Forelimb muscle (tissue), 1 donor: Measurements from ENCODE around the gene FAH. TPM values are rescaled to one million over a fixed set of nuclear protein-coding genes. Genes with fewer than 3 reads are reported as not detected.

ENCODE experiments used
- DNase-seq: peaks from one replicate; pipeline ENCODE4 v3.0.0-alpha.2; 2013; ENCODE audit warnings: low read depth
- polyA plus RNA-seq: library from polyadenylated mRNA; unstranded; fragments of 120-200 nt; gene quantifications from one replicate; pipeline ENCODE4 v1.2.1, GENCODE V29; 2013; ENCODE audit not compliant: insufficient read length

The FAH gene
- polyA plus RNA-seq, 1 donor, result 13.4 TPM

DNA sequence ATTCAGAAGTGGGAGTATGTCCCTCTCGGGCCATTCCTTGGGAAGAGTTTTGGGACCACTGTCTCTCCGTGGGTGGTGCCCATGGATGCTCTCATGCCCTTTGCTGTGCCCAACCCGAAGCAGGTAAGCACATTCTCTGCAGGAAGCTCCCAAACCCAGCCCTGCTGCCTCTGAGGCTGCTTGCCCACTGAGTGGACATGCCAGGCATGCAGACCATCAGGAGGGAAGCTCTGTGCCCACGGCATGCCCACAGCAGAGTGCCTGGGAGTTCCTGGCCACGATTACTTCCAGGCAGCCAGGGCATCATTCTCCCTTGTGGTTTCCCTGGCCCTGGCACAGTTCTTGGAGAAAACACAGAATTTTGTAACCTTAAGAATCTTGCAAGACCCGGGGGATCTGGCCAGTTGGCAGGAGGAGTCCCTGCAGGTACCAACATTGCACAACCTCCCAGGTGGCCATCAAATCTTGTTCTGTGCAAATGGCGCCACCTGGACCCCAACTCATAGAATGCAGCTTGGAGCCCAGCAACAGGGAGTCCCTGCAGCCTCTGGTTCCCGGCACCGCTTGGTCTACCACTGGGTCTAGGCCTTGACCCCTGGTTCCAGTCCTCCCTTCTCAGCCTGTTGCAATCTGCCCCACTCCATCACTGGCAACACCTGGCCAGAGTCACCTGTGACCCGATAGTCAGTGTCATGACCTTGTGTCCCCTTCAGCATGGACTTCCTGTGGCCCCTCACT is 20.4 kb downstream of the FAH start:
- no peak for DNase-seq

DNA sequence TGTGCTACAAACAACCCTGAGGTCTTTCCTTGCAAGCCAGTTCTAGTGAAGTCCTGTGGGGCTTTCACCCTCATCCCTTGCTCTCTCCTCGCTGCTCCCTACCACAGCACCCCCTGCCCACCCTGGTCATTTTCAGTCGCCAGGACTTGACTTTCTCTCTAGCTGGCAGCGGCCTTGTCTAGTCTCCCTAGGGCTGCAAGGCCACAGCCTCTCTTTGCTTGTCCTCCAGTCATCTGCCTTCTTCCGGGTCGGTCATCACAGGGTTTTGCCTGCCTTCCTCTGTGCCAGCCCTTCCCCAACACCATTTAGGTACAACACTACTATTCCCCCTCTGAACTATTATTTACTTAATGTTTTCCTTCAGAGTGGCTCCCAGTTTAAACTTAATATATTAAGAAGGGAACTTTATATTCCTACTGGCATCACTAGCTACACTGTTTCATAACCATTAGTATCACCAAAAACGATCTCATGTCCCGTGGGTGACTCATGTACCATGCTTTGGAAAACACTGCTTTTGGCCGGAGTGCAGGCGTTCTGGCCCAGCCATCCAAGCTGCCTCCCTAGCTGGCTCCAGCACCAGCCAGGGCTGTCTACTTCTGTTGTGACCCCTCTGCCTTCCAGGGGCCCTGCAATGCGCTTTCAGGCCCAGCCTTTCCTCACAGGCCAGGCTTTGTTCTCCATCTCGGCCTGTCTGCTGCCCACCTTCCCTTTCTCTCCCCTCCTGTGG is 21.4 kb downstream of the FAH start:
- DNase-seq, result no peak

DNA sequence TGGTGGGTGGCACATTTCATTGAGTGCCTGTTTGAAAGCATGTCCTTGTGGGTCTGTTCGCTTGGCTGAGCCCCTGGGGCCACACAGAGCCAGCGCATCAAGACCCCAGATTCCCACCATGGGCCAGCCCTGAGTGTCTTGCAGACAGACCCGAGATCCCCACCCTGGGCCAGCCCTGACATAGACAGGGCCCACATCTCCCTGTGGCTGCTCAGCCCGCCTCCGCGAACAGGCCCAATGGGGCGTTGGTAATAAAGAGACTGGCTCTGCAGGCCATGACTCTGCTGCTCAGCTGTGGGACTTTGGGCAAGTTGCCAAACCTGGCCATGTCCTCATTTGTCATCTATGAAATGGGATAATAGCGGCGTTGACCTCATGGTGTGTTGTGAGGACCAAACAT is 22.6 kb downstream of the FAH start:
- no peak for DNase-seq

DNA sequence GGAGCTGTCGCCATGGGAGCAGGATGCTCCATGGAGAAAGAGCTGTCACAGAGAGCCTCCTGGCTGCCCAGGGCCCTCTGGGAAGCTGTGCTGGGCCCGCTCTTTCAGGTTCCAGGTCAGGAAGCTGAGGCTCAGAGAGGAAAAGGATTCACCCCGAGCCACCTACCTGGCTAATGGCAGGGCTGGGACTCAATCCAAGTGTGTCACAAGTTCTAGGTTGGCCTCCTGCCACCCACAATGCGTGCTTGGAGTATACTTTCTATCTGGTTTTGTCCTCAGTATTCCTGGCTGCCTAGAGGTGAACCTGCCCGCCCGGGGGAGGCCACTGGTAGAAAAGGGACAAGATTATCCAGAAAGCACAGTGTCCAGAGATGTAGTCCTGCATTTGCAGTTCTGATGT is 23.6 kb downstream of the FAH start:
- DNase-seq, result no peak

DNA sequence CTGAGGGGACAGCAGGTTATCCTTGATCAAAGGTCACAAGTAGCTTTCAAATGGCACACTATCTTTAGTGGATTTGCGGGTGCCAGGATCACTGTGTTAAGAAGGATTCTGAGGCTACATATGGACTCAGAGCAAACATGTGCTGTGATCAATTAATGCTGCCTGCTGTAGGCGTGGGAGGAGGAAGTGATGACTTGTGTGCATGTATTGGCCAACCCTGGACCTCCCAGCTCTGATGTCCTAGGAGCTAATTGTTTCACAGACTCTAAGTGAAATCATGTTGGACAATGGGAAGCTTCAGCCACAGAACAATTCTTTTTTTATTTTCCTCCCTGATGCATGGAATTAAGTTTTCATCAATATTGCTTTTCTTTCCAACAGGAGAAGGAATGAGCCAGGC is 24.4 kb downstream of the FAH start:
- no peak for DNase-seq

DNA sequence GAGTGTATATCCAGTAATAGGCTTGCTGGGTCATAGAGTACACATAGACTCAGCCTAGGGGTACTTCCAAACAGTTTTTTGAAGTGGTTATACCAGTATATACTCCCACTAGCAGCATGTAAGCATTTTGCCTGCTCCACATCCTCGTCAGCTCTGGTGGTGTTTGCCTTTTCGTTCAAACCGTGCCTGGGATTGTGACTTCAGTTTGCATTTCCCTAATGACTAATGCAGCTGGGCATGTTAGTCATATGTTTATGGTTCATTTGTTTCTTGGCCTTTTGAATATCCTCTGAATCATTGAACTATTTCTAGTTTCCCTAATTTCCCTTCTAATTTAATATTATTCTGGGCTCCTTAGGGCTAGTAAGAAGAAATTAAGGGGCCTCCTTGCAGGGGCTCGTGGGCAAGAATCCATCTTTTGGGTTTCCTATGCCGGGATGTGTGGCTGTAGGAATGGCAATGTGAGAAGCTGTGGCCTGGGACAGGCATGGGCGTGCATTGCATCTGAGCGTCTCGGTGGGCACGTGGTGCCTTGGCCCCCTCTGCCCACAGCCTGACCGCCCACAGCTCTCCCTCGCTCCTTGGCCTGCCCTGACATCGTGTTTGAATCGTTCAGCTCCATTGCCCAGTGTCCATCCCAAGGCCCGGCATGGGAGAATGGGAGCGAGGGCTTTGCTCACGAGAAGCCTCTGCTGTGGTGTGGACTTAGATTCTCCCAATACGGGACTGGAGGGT is 26.4 kb downstream of the FAH start:
- DNase-seq, result no peak

DNA sequence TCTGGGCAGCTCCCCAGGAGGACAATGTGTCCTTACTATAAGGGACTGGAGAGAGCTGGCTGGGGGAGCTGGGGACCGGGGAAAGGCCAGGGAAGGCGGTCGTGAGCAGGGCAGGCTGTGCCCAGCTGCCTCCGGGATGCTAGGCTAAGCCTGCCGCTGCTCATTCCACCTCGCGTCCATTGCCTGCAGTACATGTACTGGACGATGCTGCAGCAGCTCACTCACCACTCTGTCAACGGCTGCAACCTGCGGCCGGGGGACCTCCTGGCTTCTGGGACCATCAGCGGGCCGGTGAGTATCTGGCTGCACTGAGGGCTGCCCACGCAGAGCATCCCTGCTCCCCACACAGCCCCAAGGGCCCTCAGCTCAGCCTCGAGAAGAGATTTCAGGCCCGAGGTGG is 27.1 kb downstream of the FAH start:
- no peak for DNase-seq

DNA sequence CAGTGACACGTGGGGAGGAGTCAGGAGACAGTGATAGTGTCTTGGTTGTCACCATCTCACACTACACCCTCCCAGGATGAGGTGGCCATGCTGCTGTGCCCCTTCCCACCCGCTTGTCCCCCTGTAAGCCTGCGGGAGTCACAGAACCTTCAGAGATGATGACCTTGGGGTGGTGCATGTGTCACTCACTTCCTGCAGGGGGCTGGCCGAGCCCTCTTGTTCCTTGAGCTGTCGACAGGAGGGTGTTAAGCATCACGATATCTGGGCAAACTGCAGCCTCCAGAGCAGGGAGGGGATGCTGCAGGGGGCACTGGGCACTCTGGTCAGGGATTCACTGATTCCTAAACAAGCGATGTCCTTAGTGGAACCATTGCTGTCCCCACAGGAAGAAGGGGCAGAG is 27.7 kb downstream of the FAH start:
- DNase-seq, result no peak

DNA sequence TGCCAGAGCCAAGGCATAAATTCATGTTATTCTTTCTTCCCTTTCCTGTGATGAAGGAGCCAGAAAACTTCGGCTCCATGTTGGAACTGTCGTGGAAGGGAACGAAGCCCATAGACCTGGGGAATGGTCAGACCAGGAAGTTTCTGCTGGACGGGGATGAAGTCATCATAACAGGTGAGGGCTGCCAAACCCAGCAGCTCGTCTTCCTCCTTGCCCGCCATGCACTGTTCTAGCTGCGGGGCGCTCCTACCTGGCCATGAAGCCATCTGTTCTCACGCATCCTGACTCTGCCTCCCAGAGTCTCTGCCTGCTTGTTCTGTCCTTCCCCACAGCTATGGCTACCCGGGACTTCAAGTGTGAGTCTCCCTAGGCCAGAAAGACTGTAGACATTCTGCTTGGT is 28.2 kb downstream of the FAH start:
- no peak for DNase-seq

DNA sequence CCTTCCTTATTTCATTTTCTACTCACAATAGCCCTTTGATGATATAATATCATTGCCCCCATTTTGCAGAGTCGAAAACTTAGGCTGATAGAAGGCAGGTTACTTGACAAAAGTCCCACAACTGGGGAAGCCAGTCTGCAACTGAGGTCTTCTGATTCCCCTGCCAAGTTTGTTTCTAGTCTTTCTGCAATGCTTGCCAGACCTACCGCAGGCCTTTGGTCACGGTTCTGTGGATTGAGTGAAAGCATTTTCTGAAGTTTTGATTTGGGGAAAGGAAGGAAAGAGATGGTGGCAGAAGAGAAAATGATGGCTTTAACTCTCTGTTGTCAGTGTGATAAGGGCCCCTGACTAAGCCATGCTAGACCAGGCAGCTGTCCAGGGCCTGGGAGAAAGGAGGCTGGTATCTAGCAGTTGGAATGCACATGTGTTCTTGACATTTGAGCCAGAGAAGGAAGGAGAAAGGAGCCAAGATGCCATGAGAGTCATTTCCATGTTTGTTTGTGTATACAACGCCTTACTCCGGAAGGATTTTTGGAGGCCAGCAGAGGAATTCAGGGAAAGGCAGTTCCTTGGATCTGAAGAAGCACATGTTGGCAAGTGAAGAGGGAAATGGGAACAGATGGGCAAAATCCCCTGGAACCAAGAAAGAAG is 29.9 kb downstream of the FAH start:
- no peak for DNase-seq

DNA sequence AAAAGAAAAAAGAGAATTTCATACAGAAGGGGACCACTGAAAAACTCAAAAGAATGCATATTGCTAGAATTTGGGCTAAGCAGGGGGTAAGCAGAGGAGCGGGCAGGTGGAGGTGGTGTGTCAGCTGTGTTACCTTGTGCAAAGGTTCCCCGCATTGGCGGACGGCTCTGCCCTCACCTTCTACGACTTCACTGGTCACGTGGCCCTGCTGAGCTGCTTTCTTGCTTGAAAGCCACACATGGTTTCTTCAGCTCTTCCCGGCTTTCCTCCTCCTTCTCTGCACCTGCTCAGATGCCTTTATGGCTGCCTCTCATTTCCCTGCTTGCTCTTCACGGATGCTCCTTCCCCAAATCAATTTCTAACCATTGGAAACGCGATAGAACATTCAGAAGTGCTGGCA is 30.5 kb downstream of the FAH start:
- no peak for DNase-seq

DNA sequence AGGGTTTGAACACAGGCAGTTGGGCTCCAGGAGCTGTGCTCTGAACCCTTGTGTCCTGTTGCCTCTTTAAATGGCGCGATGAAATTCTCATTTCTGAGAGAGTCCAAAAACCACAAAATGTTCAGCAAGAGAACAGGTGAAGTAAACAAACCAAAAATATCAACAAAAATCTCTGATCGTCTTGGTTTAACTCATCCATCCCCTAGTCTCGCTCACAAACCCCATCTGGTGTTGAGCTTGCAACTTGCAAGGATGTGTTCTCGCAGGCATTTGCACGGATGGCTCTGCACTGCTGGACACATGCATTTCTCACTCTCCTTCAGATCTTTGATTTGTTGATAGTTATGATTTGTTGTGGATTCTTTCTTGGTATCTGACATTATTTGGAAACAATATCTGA is 31.1 kb downstream of the FAH start:
- no peak for DNase-seq

DNA sequence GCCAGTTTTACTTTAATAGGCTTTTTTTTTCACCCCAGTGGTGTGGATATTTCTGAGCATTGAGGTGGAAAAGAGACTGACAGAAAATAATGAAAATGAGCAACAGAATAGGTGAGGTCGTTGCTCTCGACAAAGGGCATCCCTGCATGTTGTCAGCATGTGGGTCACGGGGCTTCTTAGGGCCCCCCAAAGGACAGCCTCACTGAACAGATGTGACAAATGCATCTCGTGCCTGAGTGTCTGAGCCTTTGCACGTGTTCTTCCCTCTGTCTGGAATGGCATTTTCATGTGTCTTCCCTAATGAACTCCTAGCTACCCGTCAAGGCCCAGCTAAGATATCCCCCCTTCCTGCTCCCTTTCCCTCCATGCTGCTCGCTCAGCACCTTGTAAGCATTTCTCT is 31.8 kb downstream of the FAH start:
- no peak for DNase-seq

DNA sequence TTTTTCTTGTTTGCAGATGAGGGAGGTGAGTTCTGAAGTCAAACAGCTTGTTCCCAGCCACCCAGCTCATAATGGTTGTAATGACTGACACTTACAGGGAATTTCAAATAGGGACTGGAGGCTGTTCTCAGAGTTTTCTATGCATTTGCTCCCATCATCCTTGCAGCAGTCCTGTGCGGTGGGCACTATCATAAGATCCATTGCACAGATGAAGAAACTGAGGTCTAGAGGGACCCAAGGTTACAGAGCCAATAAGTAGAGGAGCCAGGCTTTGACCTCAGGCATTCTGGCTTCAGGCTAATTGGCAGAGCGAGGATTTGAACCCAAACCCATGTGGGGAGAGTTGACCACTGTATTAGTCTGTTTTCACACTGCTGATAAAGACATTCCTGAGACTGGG is 32.4 kb downstream of the FAH start:
- no peak for DNase-seq

DNA sequence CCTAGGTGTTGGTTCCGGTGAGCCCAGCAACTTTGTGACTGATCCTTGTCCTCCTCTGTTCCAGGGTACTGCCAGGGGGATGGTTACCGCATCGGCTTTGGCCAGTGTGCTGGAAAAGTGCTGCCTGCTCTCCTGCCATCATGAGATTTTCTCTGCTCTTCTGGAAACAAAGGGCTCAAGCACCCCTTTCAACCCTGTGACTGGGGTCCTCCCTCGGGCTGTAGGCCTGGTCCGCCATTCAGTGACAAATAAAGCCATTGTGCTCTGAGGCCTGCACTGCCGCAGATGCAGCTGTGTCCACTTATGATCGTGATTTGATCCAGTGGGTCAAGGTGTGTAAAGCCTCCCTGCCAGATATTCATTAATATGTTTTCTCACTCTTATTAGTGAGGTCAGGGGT is 33.3 kb downstream of the FAH start:
- DNase-seq, result no peak

DNA sequence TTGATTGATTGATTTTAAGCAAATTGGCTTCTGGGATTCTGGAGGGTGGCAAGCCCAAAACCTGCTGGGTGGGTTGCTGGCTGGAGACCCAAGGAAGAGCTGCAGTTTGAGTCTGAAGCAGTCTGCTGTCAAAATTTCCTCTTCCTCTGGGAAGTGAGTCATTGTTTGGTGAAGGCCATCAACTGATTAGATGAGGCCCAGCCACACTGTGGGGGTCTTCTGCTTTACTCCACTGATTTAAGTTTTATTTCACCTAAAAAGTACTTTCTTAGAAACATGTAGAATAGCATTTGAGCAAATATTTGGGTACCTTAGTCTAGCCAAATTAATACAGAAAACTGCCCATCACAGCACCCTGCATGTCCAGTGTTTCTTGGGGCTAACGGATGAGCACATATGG is 33.8 kb downstream of the FAH start:
- no peak for DNase-seq

DNA sequence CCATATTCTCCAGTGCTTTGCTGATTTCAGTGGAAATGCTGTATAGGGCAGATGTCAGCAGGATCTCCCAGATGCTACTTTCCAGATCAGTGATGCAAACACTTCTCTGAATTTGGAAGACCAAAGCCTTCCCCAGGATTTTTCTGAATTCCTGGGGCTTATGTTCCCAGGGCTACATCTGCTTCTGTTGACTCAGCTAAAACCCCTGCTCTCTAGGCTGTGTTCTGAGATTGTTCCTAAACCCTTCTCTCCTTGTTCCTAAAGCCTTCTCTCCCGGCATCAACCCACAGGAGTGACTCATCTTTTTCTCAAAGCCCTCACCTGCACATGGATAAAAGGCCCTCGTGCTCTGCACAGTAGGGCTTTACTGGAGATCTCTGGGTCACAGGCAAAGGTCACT is 35.5 kb downstream of the FAH start:
- DNase-seq, result no peak

DNA sequence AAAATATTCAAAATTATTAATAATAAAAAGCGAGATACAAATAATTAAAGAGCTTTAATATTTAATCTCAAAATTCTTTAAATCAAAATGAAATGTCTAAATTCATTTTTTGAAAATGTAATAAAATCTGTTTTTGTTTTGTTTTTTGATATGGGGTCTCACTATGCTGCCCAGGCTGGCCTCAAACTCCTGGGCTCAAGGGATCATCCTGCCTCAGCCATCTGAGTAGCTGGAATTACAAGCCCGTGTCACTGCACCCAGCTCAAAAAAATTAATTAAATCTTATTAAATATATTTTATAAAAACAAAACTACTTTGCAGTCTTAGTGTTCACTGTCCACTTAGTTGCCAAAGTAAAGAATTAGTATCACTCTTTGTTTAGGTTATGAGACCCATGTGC is 38.4 kb downstream of the FAH start:
- no peak for DNase-seq

DNA sequence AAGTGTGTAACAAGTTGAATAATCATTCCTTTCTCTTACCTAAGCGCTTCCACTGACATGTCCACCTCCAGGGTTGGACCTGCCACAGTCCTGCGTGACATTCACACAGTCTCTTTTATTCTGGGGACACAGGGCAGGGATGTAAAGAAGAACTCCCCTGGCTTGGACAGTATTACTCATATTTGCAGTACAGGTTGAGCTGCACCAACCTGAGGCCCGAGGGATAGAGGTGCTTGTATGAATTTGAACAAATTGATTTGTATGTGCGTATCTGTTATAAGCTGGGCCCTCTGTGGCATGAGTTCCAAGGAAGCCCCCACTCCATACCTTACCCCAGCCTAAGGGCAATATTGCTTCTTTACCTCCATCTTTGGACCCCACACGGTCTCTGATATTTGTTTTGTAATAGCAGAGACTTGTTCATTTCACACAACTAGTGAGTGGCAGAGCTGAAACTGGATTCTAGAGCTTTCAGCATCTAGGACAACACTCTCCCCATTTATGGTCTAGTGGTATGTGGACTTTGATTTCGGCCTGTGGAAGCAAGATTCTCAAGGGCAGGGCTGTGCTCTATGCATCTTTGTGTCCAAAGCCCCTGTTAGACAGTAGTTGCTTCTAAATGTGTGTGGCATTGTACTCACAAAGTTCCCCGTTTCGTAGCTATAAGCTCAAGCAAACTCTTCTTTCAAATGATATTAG is 39.2 kb downstream of the FAH start:
- DNase-seq, result no peak

DNA sequence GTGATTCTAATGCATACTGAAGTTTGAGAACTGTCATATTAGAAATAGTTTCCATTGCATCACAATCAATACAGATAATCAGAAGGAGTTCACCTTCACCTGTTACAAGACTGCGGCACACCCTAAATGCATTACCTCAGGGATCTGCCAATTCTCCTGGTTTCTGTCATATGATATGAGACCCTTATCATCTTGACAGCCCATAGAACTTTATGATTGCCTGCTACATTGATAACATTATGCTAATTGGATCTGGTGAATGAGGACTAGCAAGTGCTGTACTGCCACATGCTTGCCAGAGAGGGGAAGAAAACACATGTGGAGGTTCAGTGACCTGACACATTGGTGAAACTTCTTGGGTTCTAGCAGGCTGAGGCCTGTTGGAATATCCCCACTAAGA is 41.4 kb downstream of the FAH start:
- no peak for DNase-seq

DNA sequence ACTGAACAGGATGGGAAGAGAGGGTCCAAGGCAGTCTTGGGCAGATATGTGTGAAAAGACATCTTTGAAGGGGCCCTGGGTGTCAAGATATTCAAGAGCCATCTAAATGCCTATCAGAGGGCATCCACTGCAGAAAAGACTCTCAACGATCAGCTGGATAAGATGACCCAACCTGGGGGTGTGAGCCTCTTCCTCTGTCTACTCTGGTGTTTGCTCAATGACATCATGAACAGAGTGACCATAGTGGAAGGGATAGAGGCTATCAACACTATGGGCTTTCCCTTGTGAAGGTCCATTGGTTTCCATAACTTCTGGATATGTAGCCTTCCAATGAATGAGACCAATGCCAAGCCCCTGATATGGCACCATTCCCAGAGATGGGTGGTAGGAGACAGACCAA is 42.1 kb downstream of the FAH start:
- DNase-seq, result no peak

DNA sequence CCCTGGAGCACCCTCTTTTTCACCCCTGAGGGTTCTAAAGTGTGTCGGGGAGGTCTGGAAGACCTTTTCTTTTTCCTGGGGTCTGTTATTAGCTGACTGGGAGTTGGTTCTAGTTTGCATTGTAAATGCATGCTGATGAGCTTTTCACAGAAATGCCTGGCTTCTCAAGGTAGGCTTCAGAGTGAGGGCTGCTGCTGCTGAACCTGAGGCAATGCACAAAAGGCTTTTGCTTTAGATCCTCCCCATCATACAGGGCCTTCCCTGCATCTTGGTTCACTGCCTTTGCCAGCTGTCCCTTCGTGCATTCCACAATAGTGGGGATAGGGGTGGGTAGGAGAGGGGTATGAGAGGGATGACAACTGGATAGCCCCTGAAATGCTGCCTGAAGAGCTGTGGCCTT is 46.6 kb downstream of the FAH start:
- no peak for DNase-seq
